H1 (cell line): Measurements from ENCODE around the gene KCNRG. TPM values are rescaled to one million over a fixed set of nuclear protein-coding genes. Genes with fewer than 3 reads are reported as not detected.
A peak's percentile ranks its signal among the peaks of the same experiment; 100 is the strongest.

Source experiments
- CTCF ChIA-PET: fragments of 300-600 bp; sonication (Branson Sonifier 250); formaldehyde crosslinking; loops from one replicate; lab custom pipeline; 2021; ENCODE audit not compliant: partially characterized antibody; lab: Charles Lee
- POLR2A ChIA-PET: fragments of 300-600 bp; sonication (Branson Sonifier 250); formaldehyde crosslinking; loops from one replicate; lab custom pipeline; 2021; ENCODE audit warnings: inconsistent platforms; ENCODE audit not compliant: partially characterized antibody; lab: Charles Lee
- DNase-seq, 2 experiments: peaks; one replicate each; pipeline versions ENCODE4 v3.0.0 to v3.0.0-alpha.2; 2010 to 2022; ENCODE audit warnings: low spot score in 2 of 2, low read depth in 1 of 2, mixed read lengths in 1 of 2
- FAIRE-seq: peaks from 2 replicates; lab custom pipeline; 2011; peaks lifted over from hg19 to GRCh38; lab: Jason Lieb, UNC
- H2AFZ ChIP-seq: 2 replicates; pipeline ENCODE4 v1.8.1; 2012; ENCODE audit warnings: low read length, inconsistent platforms
- H2AK5ac ChIP-seq: 2 replicates; pipeline ENCODE4 v1.6.1; 2013; ENCODE audit warnings: low read depth, low read length
- H2BK120ac ChIP-seq: replicated peaks from 2 replicates; pipeline ENCODE3; 2013; ENCODE audit warnings: low read depth, low read length, inconsistent platforms
- H2BK12ac ChIP-seq: 2 replicates; pipeline ENCODE4 v1.6.1; 2013; ENCODE audit warnings: low read depth, low read length
- H2BK15ac ChIP-seq: 2 replicates; pipeline ENCODE4 v1.6.1; 2013; ENCODE audit warnings: low read length
- H2BK20ac ChIP-seq: 2 replicates; pipeline ENCODE4 v1.6.1; 2013; ENCODE audit warnings: low read length
- H2BK5ac ChIP-seq: 2 replicates; pipeline ENCODE4 v1.6.1; 2013; ENCODE audit warnings: low read depth, low read length
- H3K14ac ChIP-seq: 2 replicates; pipeline ENCODE4 v1.6.1; 2013; ENCODE audit warnings: inconsistent platforms; ENCODE audit not compliant: insufficient read length
- H3K18ac ChIP-seq: 2 replicates; pipeline ENCODE4 v1.6.1; 2013; ENCODE audit warnings: low read length; ENCODE audit errors: extremely low read depth
- H3K23ac ChIP-seq: 2 replicates; pipeline ENCODE4 v1.6.1; 2013; ENCODE audit warnings: inconsistent platforms; ENCODE audit not compliant: insufficient read length
- H3K23me2 ChIP-seq: 2 replicates; pipeline ENCODE4 v1.6.1; 2013; ENCODE audit warnings: low read depth, low read length
- H3K27ac ChIP-seq: 2 replicates; pipeline ENCODE4 v1.6.1; 2011; ENCODE audit warnings: low read depth, low read length, inconsistent platforms
- H3K27me3 ChIP-seq, 4 experiments: replicated peaks in 1 of 4; 1 replicate in 1 of 4; 2 replicates in 3 of 4; pipeline versions ENCODE4 v1.6.1 to v1.8.1; 2011 to 2013; ENCODE audit warnings: low read length in 3 of 4, mild to moderate bottlenecking in 3 of 4, inconsistent platforms in 2 of 4, mixed read lengths in 2 of 4, moderate library complexity in 1 of 4; ENCODE audit not compliant: control insufficient read depth in 3 of 4, insufficient read depth in 3 of 4; ENCODE audit errors: extremely low read depth in 1 of 4
- H3K36me3 ChIP-seq, 4 experiments: 2 replicates each; pipeline versions ENCODE4 v1.6.1 to v1.8.1; 2011 to 2013; ENCODE audit warnings: mild to moderate bottlenecking in 4 of 4, low read length in 3 of 4, moderate library complexity in 2 of 4, control low read depth in 1 of 4, inconsistent platforms in 1 of 4; ENCODE audit not compliant: insufficient read depth in 4 of 4, control insufficient read depth in 2 of 4
- H3K4ac ChIP-seq: replicated peaks from 2 replicates; pipeline ENCODE3; 2013; ENCODE audit warnings: low read length, low read depth, mixed read lengths, inconsistent platforms; ENCODE audit not compliant: insufficient read length
- H3K4me1 ChIP-seq, 4 experiments: replicated peaks in 1 of 4; 1 replicate in 1 of 4; 2 replicates in 3 of 4; pipeline versions ENCODE4 v1.6.1 to v1.8.1; 2011 to 2013; ENCODE audit warnings: low read length in 3 of 4, inconsistent platforms in 2 of 4, mixed read lengths in 1 of 4; ENCODE audit not compliant: insufficient read depth in 4 of 4, control insufficient read depth in 3 of 4
- H3K4me2 ChIP-seq, 2 experiments: 2 replicates each; pipeline versions ENCODE4 v1.6.1 to v1.8.1; 2011 to 2013; ENCODE audit warnings: low read depth in 2 of 2, low read length in 2 of 2, control low read depth in 1 of 2, inconsistent platforms in 1 of 2, mild to moderate bottlenecking in 1 of 2; ENCODE audit not compliant: insufficient read depth in 1 of 2
- H3K4me3 ChIP-seq, 4 experiments: fragments of 200-600, 300-600 bp in 1 of 4; sonication (generic), shearing (Covaris generic), sonication (Bioruptor Twin) in 1 of 4; 2 replicates each; pipeline versions ENCODE4 v1.5.1 to v1.8.1; 2011 to 2016; ENCODE audit warnings: low read length in 4 of 4, low read depth in 3 of 4, control low read depth in 2 of 4, inconsistent platforms in 2 of 4, mild to moderate bottlenecking in 2 of 4, mixed read lengths in 1 of 4, moderate library complexity in 1 of 4; ENCODE audit not compliant: insufficient read depth in 2 of 4; ENCODE audit errors: extremely low read depth in 1 of 4
- H3K56ac ChIP-seq: replicated peaks from 2 replicates; pipeline ENCODE3; 2013; ENCODE audit warnings: low read depth, mild to moderate bottlenecking, mixed read lengths, low read length, inconsistent platforms; ENCODE audit not compliant: insufficient read length
- H3K79me1 ChIP-seq: 2 replicates; pipeline ENCODE4 v1.6.1; 2013; ENCODE audit warnings: low read depth, low read length, control low read depth
- H3K79me2 ChIP-seq, 2 experiments: 2 replicates each; pipeline versions ENCODE4 v1.6.1 to v1.8.1; 2012 to 2013; ENCODE audit warnings: low read length in 2 of 2, mild to moderate bottlenecking in 2 of 2, inconsistent platforms in 1 of 2; ENCODE audit not compliant: insufficient read depth in 2 of 2, control insufficient read depth in 1 of 2
- H3K9ac ChIP-seq, 4 experiments: replicated peaks in 1 of 4; 1 replicate in 1 of 4; 2 replicates in 3 of 4; pipeline versions ENCODE4 v1.6.1 to v1.8.1; 2011 to 2013; ENCODE audit warnings: low read depth in 3 of 4, low read length in 3 of 4, control low read depth in 2 of 4, mild to moderate bottlenecking in 2 of 4, moderate library complexity in 2 of 4, inconsistent platforms in 1 of 4; ENCODE audit errors: extremely low read depth in 1 of 4
- H3K9me3 ChIP-seq, 2 experiments: 2 replicates each; pipeline versions ENCODE4 v1.6.1 to v1.8.1; 2012 to 2013; ENCODE audit warnings: mild to moderate bottlenecking in 2 of 2, moderate library complexity in 2 of 2, control low read depth in 1 of 2, inconsistent platforms in 1 of 2, low read depth in 1 of 2, low read length in 1 of 2, mixed read lengths in 1 of 2; ENCODE audit not compliant: insufficient read depth in 2 of 2
- H4K20me1 ChIP-seq, 2 experiments: replicated peaks in 1 of 2; 2 replicates each; pipeline versions ENCODE3 to v1.8.1; 2011 to 2013; ENCODE audit warnings: inconsistent platforms in 2 of 2, low read length in 2 of 2, mild to moderate bottlenecking in 1 of 2; ENCODE audit not compliant: insufficient read depth in 2 of 2, control insufficient read depth in 1 of 2
- H4K5ac ChIP-seq: 2 replicates; pipeline ENCODE4 v1.6.1; 2013; ENCODE audit warnings: low read length, low read depth, mixed read lengths, inconsistent platforms; ENCODE audit not compliant: insufficient read length
- H4K8ac ChIP-seq: 2 replicates; pipeline ENCODE4 v1.8.0; 2013; ENCODE audit warnings: mild to moderate bottlenecking, moderate library complexity, low read length, inconsistent platforms; ENCODE audit not compliant: insufficient read depth; ENCODE audit errors: extremely low read depth
- H4K91ac ChIP-seq: replicated peaks from 2 replicates; pipeline ENCODE3; 2013; ENCODE audit warnings: low read length, mixed read lengths, inconsistent platforms; ENCODE audit not compliant: insufficient read length
- ATF2 ChIP-seq: IDR thresholded peaks from 2 replicates; pipeline ENCODE4 v1.6.1; 2012; ENCODE audit warnings: low read length, inconsistent platforms
- CBX8 ChIP-seq: fragments of 300-800, 300-1000 bp; sonication (generic); IDR thresholded peaks from 2 replicates; pipeline ENCODE4 v1.7.1; 2016; ENCODE audit warnings: low read depth, low read length, borderline replicate concordance
- CHD1 ChIP-seq: IDR thresholded peaks from 2 replicates; pipeline ENCODE4 v1.6.1; 2012; ENCODE audit warnings: low read depth, low read length, improper control_type of control experiment
- FOSL1 ChIP-seq: IDR thresholded peaks from 2 replicates; pipeline ENCODE4 v1.6.1; 2011; ENCODE audit warnings: mild to moderate bottlenecking, low read depth, low read length, moderate library complexity; ENCODE audit not compliant: insufficient read depth
- HDAC2 ChIP-seq, 2 experiments: fragments of 300-600 bp in 1 of 2; sonication (generic) in 1 of 2; IDR thresholded peaks; 2 replicates each; pipeline ENCODE4 v1.6.1; 2011 to 2012; ENCODE audit warnings: low read depth in 2 of 2, low read length in 2 of 2, mild to moderate bottlenecking in 2 of 2, moderate library complexity in 2 of 2, borderline replicate concordance in 1 of 2, inconsistent platforms in 1 of 2
- POLR2AphosphoS5 ChIP-seq: IDR thresholded peaks from 2 replicates; pipeline ENCODE4 v1.6.1; 2011; ENCODE audit warnings: low read depth, low read length
- SAP30 ChIP-seq: fragments of 300-600 bp; sonication (generic); IDR thresholded peaks from 2 replicates; pipeline ENCODE4 v1.7.1; 2012; ENCODE audit warnings: low read length, moderate library complexity, mild to moderate bottlenecking, inconsistent platforms; ENCODE audit not compliant: insufficient read depth, insufficient replicate concordance
- SP1 ChIP-seq: IDR thresholded peaks from 2 replicates; pipeline ENCODE4 v1.6.1; 2011; ENCODE audit warnings: low read depth, low read length
- WGBS, 2 experiments: shearing (Covaris generic) in 1 of 2; methylation state at CpG; one replicate each; pipeline versions ENCODE4 v1.1.6 to v1.1.7; 2013 to 2015; ENCODE audit warnings: low lambda C conversion rate in 2 of 2, mixed read lengths in 2 of 2, inconsistent platforms in 1 of 2, low coverage in 1 of 2, missing lambda C conversion rate in 1 of 2; ENCODE audit not compliant: insufficient replicate concordance in 2 of 2, insufficient coverage in 1 of 2, insufficient read length in 1 of 2; ENCODE audit errors: extremely low coverage in 1 of 2, missing lambda C conversion rate in 1 of 2; 5-methylcytosine and 5-hydroxymethylcytosine counted together
- polyA plus RNA-seq, 7 experiments: library from polyadenylated mRNA; depleted of rRNA in 3 of 7; stranded (reverse) in 5 of 7; unstranded in 2 of 7; fragments of >200 nt in 5 of 7; fragments of 200-250 nt in 2 of 7; gene quantifications; 1 replicate in 5 of 7; 2 replicates in 1 of 7; 4 replicates in 1 of 7; pipeline versions ENCODE4 v1.2.1 to v1.2.3, GENCODE V29; 2011 to 2013; ENCODE audit warnings: missing spikeins in 2 of 7, mixed read lengths in 2 of 7
- total RNA-seq: library from RNA; stranded (reverse); fragmentation: NEBNext Ultra II Directional; extraction: Animal tissue kit (Norgen Biotek cat#: 25700); gene quantifications from 2 replicates; pipeline ENCODE4 v1.2.1, GENCODE V29; 2021

KCNRG gene
- total and polyA plus RNA-seq, 2 of the 8 experiments (the other 6 are each of a cell fraction or from before 2014, with no cell fraction given) = 0.65 to 1.2 TPM

GRCh38 chr13:49998714-49999624 is 16.3 kb upstream of the KCNRG start:
- peak overlapping the region; percentile 83 for H4K5ac ChIP-seq
- peaks cover 0 to 3% of the 10 kb centered on the region in 2 experiments for H4K20me1 ChIP-seq
- peak overlapping the region; percentile 11 to 66 (median 46); a peak in 6 of 7 replicates for H3K9ac ChIP-seq
- peak overlapping the region; percentile 71 for H3K27ac ChIP-seq
- peak overlapping the region; percentile 78 to 88 for H3K4me2 ChIP-seq
- H2BK120ac ChIP-seq = peak overlapping the region; percentile 47
- H3K18ac ChIP-seq = no peak overlapping the region
- no peak overlapping the region; the same call in 1 of the 2 replicates for H2BK12ac ChIP-seq
- no peak overlapping the region for H2AFZ ChIP-seq
- 29% methylated on average over 21 of the region's 22 CpGs; no CpG with 5 or more reads in 1 of the 2 experiments for WGBS, 2 experiments
- CTCF ChIA-PET = interaction anchor here (0.5 to 3.2 kb wide), 9 partner anchors 12 to 1146 kb away, joined by 3 to 45 read pairs (median 4); no protein-coding TSS in a partner anchor
- no peaks in the 10 kb centered on the region for H3K79me1 ChIP-seq
- peaks cover 0 to 2% (median 0%) of the 10 kb centered on the region in 4 experiments; a peak in 2 of 7 replicates for H3K27me3 ChIP-seq
- peaks cover 0 to 51% (median 7%) of the 10 kb centered on the region in 4 experiments; a peak in 4 of 8 replicates for H3K36me3 ChIP-seq
- H2AK5ac ChIP-seq = peak overlapping the region; percentile 70; the same call in 1 of the 2 replicates
- no peak overlapping the region for H4K91ac ChIP-seq
- POLR2A ChIA-PET = interaction anchor here (0.7 to 5.0 kb wide), 11 partner anchors 8 to 224 kb away, joined by 3 to 52 read pairs (median 11); partner anchors contain the start of gene KCNRG
- H3K23ac ChIP-seq = no peak overlapping the region
- H3K79me2 ChIP-seq = peaks cover 0 to 55% of the 10 kb centered on the region in 2 experiments; a peak in 2 of 4 replicates
- H3K4me1 ChIP-seq = peaks cover 2 to 6% (median 5%) of the 10 kb centered on the region in 4 experiments; a peak in 4 of 7 replicates
- H3K56ac ChIP-seq = no peak overlapping the region
- peak overlapping the region; percentile 76; the same call in 1 of the 2 replicates for H2BK5ac ChIP-seq
- H2BK15ac ChIP-seq = no peak overlapping the region
- peaks cover 9% of the 10 kb centered on the region for H3K23me2 ChIP-seq
- H4K8ac ChIP-seq = no peak overlapping the region
- H2BK20ac ChIP-seq = no peak overlapping the region
- H3K14ac ChIP-seq = no peak overlapping the region
- DNase-seq = peak; percentile 64 to 67
- no peak overlapping the region for H3K4ac ChIP-seq
- peak overlapping the region; percentile 55 to 95 (median 92) for H3K4me3 ChIP-seq
- H3K9me3 ChIP-seq = no peaks in the 10 kb centered on the region
- no peak for FAIRE-seq
- TF ChIP-seq SP1 = peak; percentile 59; the same call in 1 of the 2 replicates
- TF ChIP-seq SAP30 = no peak
- no peak for TF ChIP-seq CHD1
- TF ChIP-seq ATF2 = no peak
- TF ChIP-seq CBX8 = no peak
- no peak for TF ChIP-seq FOSL1
- peak; percentile 44 to 80; a peak in 1 of 4 replicates for TF ChIP-seq HDAC2 (IDR thresholded peaks at IDR 0.05; ENCODE audit: borderline replicate concordance in 1 of 2, low read depth in 2 of 2, low read length in 2 of 2)
- no peak for TF ChIP-seq POLR2AphosphoS5
